IMR-90 (cell line): ENCODE results near the gene RAB31. TPM values are rescaled to one million over a fixed set of nuclear protein-coding genes. Genes with fewer than 3 reads are reported as not detected.

ENCODE experiments used
- ATAC-seq: fragments of 200-7000 bp; cut with Tn5 transposase; 2 replicates; pipeline ENCODE4 v1.9.1; 2020; ENCODE audit warnings: low read depth, mild to moderate bottlenecking, moderate library complexity
- BruUV-seq: library from RNA; stranded (reverse); fragments of 400-500 nt; replicated peaks from 2 replicates; lab custom pipeline; 2021; lab: Mats Ljungman, UMichigan
- CTCF ChIA-PET: fragments of 300-600 bp; formaldehyde crosslinking; extraction: SDS; loops from one replicate; lab custom pipeline; 2021; ENCODE audit warnings: antibody characterized with exemption; lab: Yijun Ruan, JAX
- POLR2A ChIA-PET: fragments of 300-600 bp; sonication (Branson Sonifier 250); formaldehyde crosslinking; loops from one replicate; lab custom pipeline; 2022; ENCODE audit warnings: antibody characterized with exemption; ENCODE audit not compliant: unreplicated experiment; lab: Charles Lee
- DNase-seq: peaks from one replicate; pipeline ENCODE4 v3.0.0; 2013
- H2AFZ ChIP-seq: replicated peaks from 2 replicates; pipeline ENCODE3; 2013; ENCODE audit warnings: low read length, mild to moderate bottlenecking; ENCODE audit not compliant: poor library complexity
- H2AK5ac ChIP-seq: 2 replicates; pipeline ENCODE4 v1.6.1; 2013; ENCODE audit warnings: low read depth, low read length, inconsistent platforms
- H2AK9ac ChIP-seq: replicated peaks from 2 replicates; pipeline ENCODE3; 2013; ENCODE audit warnings: mild to moderate bottlenecking, low read depth, low read length, moderate library complexity; ENCODE audit not compliant: poor library complexity
- H2BK120ac ChIP-seq: 2 replicates; pipeline ENCODE4 v1.6.1; 2013; ENCODE audit warnings: low read depth, low read length, inconsistent platforms
- H2BK15ac ChIP-seq: 3 replicates; pipeline ENCODE4 v1.6.1; 2013; ENCODE audit warnings: low read depth, low read length, inconsistent platforms
- H2BK20ac ChIP-seq: 2 replicates; pipeline ENCODE4 v1.6.1; 2013; ENCODE audit warnings: low read depth, mild to moderate bottlenecking, inconsistent platforms, low read length, moderate library complexity
- H2BK5ac ChIP-seq: 2 replicates; pipeline ENCODE4 v1.6.1; 2013; ENCODE audit warnings: mild to moderate bottlenecking, low read depth, low read length, inconsistent platforms; ENCODE audit not compliant: poor library complexity, severe bottlenecking
- H3K14ac ChIP-seq: replicated peaks from 2 replicates; pipeline ENCODE4 v1.6.1; 2013; ENCODE audit warnings: low read depth, low read length, inconsistent platforms
- H3K18ac ChIP-seq: 2 replicates; pipeline ENCODE4 v1.6.1; 2013; ENCODE audit warnings: low read depth, low read length, control low read depth
- H3K23ac ChIP-seq: 2 replicates; pipeline ENCODE4 v1.6.1; 2013; ENCODE audit warnings: low read depth, low read length, inconsistent platforms
- H3K27ac ChIP-seq: 2 replicates; pipeline ENCODE4 v1.5.1; 2013; ENCODE audit warnings: mild to moderate bottlenecking, control low read depth, low read length; ENCODE audit not compliant: insufficient read depth
- H3K27me3 ChIP-seq: 2 replicates; pipeline ENCODE4 v1.6.1; 2013; ENCODE audit warnings: low read length; ENCODE audit not compliant: control insufficient read depth, insufficient read depth
- H3K36me3 ChIP-seq: 2 replicates; pipeline ENCODE4 v1.6.1; 2013; ENCODE audit warnings: low read length, mixed read lengths; ENCODE audit not compliant: control insufficient read depth, insufficient read depth
- H3K4ac ChIP-seq: 2 replicates; pipeline ENCODE4 v1.6.1; 2013; ENCODE audit warnings: low read depth, low read length, inconsistent platforms
- H3K4me1 ChIP-seq: 2 replicates; pipeline ENCODE4 v1.6.1; 2013; ENCODE audit warnings: low read length, mixed read lengths; ENCODE audit not compliant: control insufficient read depth, insufficient read depth
- H3K4me2 ChIP-seq: 2 replicates; pipeline ENCODE4 v1.6.1; 2013; ENCODE audit warnings: low read depth, mild to moderate bottlenecking, control low read depth, low read length, moderate library complexity
- H3K4me3 ChIP-seq: 2 replicates; pipeline ENCODE4 v1.5.1; 2013; ENCODE audit warnings: low read depth, mild to moderate bottlenecking, control low read depth, low read length, moderate library complexity; ENCODE audit not compliant: insufficient read depth
- H3K56ac ChIP-seq: 2 replicates; pipeline ENCODE4 v1.6.1; 2013; ENCODE audit warnings: low read length, inconsistent platforms; ENCODE audit not compliant: insufficient read depth; ENCODE audit errors: extremely low read depth
- H3K79me1 ChIP-seq, 2 experiments: 2 replicates each; pipeline ENCODE4 v1.6.1; 2013; ENCODE audit warnings: low read length in 2 of 2, inconsistent platforms in 1 of 2, low read depth in 1 of 2
- H3K9ac ChIP-seq: 2 replicates; pipeline ENCODE4 v1.6.1; 2013; ENCODE audit warnings: low read depth, low read length, control low read depth
- H3K9me1 ChIP-seq: 2 replicates; pipeline ENCODE4 v1.6.1; 2013; ENCODE audit warnings: low read length, inconsistent platforms; ENCODE audit not compliant: insufficient read depth
- H3K9me3 ChIP-seq: 2 replicates; pipeline ENCODE4 v1.6.1; 2013; ENCODE audit warnings: low read length; ENCODE audit not compliant: control insufficient read depth, insufficient read depth
- H4K20me1 ChIP-seq: 2 replicates; pipeline ENCODE4 v1.6.1; 2013; ENCODE audit warnings: low read length, inconsistent platforms; ENCODE audit not compliant: insufficient read depth
- H4K5ac ChIP-seq: 2 replicates; pipeline ENCODE4 v1.6.1; 2013; ENCODE audit warnings: mild to moderate bottlenecking, low read depth, low read length, control low read depth
- H4K8ac ChIP-seq, 2 experiments: 2 replicates each; pipeline ENCODE4 v1.6.1; 2013; ENCODE audit warnings: low read depth in 2 of 2, low read length in 2 of 2, control low read depth in 1 of 2, inconsistent platforms in 1 of 2
- H4K91ac ChIP-seq: 2 replicates; pipeline ENCODE4 v1.6.1; 2013; ENCODE audit warnings: low read depth, low read length, inconsistent platforms; ENCODE audit not compliant: insufficient read depth
- POLR2A ChIP-seq: IDR thresholded peaks from 2 replicates; pipeline ENCODE4 v1.6.1; 2012; ENCODE audit warnings: mild to moderate bottlenecking, low read depth, low read length
- RAD21 ChIP-seq: IDR thresholded peaks from 2 replicates; pipeline ENCODE4 v1.6.1; 2012; ENCODE audit warnings: low read length, improper control_type of control experiment
- WGBS, 2 experiments: methylation state at CpG; one replicate each; pipeline versions ENCODE4 v1.1.5 to v1.1.7; 2013; ENCODE audit warnings: missing lambda C conversion rate in 2 of 2; ENCODE audit not compliant: insufficient read length in 1 of 2; ENCODE audit errors: extremely low coverage in 2 of 2; 5-methylcytosine and 5-hydroxymethylcytosine counted together
- dilution Hi-C: fragments of 300-500 bp; cut with HindIII; formaldehyde crosslinking; loops from one replicate; pipeline ENCODE4 v1.14.3; 2018; ENCODE audit warnings: low sequenced_read_pairs; ENCODE audit not compliant: unreplicated experiment
- in situ Hi-C: fragments of 300-500 bp; cut with MboI; formaldehyde crosslinking; loops from 3 replicates; pipeline ENCODE4 v1.14.3; 2019; ENCODE audit warnings: low sequenced_read_pairs, inconsistent platforms, mixed read lengths
- intact Hi-C: fragments of 100-400 bp; cut with micrococcal nuclease; formaldehyde crosslinking; loops from 2 replicates; pipeline ENCODE4 v1.10.0; 2022
- polyA plus RNA-seq, 3 experiments: library from polyadenylated mRNA; depleted of rRNA; stranded (reverse); fragments of >200 nt; gene quantifications; 2 replicates each; pipeline ENCODE4 v1.2.3, GENCODE V29; 2012; ENCODE audit warnings: low replicate concordance in 1 of 3
- total RNA-seq: library from RNA; depleted of rRNA; stranded (reverse); fragments of >200 nt; gene quantifications from 2 replicates; pipeline ENCODE4 v1.2.3, GENCODE V29; 2012

Gene RAB31
- total and polyA plus RNA-seq, 2 of the 4 experiments (the other 2 are of a cell fraction), result 13.8 to 26.9 TPM

DNA sequence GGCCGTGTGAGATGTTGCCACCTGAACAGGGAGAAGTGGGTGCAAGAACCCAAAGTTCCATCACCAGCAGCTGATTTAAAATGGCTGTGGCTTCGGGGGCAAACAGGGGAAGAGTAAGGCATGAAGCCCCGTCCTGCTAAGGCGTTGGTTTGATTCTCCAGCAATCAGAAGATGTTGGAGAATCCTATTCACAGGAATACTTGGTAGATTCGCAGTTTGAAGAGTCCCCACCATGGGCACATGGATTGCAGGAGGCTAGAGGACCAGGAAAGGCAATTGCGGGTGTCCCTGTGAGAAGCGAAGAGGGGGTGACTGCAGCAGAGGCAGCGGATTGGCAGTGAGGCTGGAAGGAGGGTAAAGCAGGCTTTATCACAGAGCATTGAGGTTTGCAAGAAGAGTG is 131.1 kb downstream of the RAB31 start:
- H4K8ac ChIP-seq, result no peak overlapping the region
- intact Hi-C loops (no loop called here), dilution Hi-C loops (no loop called here), in situ Hi-C loops (no loop called here)
- no peak overlapping the region for H2AFZ ChIP-seq
- H2AK9ac ChIP-seq, result no peak overlapping the region
- peaks cover 6% of the 10 kb centered on the region; the same call in 1 of the 2 replicates for H3K9me1 ChIP-seq
- H3K27ac ChIP-seq, result no peak overlapping the region
- no peak overlapping the region for H4K91ac ChIP-seq
- H2BK20ac ChIP-seq, result no peak overlapping the region
- CTCF ChIA-PET, result no interaction called here
- WGBS, 2 experiments, result 85% methylated on average over 4 of the region's 8 CpGs; no CpG with 5 or more reads in 1 of the 2 experiments
- no peak overlapping the region for H3K18ac ChIP-seq
- H3K23ac ChIP-seq, result no peak overlapping the region
- H3K4me2 ChIP-seq, result no peak overlapping the region
- no peak overlapping the region for H2BK120ac ChIP-seq
- H3K56ac ChIP-seq, result no peak overlapping the region
- H3K27me3 ChIP-seq, result no peaks in the 10 kb centered on the region
- H3K79me1 ChIP-seq, result peaks cover 15 to 16% of the 10 kb centered on the region in 2 experiments
- TF ChIP-seq POLR2A (no peak), RAD21 (no peak)
- H3K4me1 ChIP-seq, result no peaks in the 10 kb centered on the region
- no peak overlapping the region for H2BK15ac ChIP-seq
- H3K36me3 ChIP-seq, result no peaks in the 10 kb centered on the region
- H2AK5ac ChIP-seq, result no peak overlapping the region
- H3K4me3 ChIP-seq, result no peak overlapping the region
- BruUV-seq, result no TSS peak
- H2BK5ac ChIP-seq, result no peak overlapping the region
- no peak overlapping the region for H3K14ac ChIP-seq
- H4K20me1 ChIP-seq, result no peaks in the 10 kb centered on the region
- POLR2A ChIA-PET, result no interaction called here
- no peak overlapping the region for H3K4ac ChIP-seq
- ATAC-seq (no peak), DNase-seq (no peak)
- no peak overlapping the region for H3K9ac ChIP-seq
- H4K5ac ChIP-seq, result no peak overlapping the region
- H3K9me3 ChIP-seq, result no peaks in the 10 kb centered on the region
